Measurements from ENCODE around the gene VSTM2L.

Gene VSTM2L

GRCh38 chr20:37878835-37879599, 23.9 kb upstream of the VSTM2L start:
- DNase-seq (ENCODE audit: low read depth) = no peak

- no peak for DNase-seq (ENCODE audit: low read depth)
Observed at GRCh38 chr20:37879843-37880242, 23.1 kb upstream of the VSTM2L start.

- DNase-seq (ENCODE audit: low read depth) = no peak
Observed at GRCh38 chr20:37880726-37881591, 22.0 kb upstream of the VSTM2L start.

GRCh38 chr20:37881601-37882343, 21.2 kb upstream of the VSTM2L start:
- no peak for DNase-seq (ENCODE audit: low read depth)

- no peak for DNase-seq (ENCODE audit: low read depth)
Observed at GRCh38 chr20:37882961-37883712, 19.8 kb upstream of the VSTM2L start.

- DNase-seq (ENCODE audit: low read depth) = no peak
Observed at GRCh38 chr20:37885042-37885441, 17.9 kb upstream of the VSTM2L start.

- no peak for DNase-seq (ENCODE audit: low read depth)
Observed at GRCh38 chr20:37885593-37886503, 17.1 kb upstream of the VSTM2L start.

GRCh38 chr20:37886851-37887297, 16.1 kb upstream of the VSTM2L start:
- no peak for DNase-seq (ENCODE audit: low read depth)

- DNase-seq (ENCODE audit: low read depth) = no peak
Observed at GRCh38 chr20:37888641-37889040, 14.3 kb upstream of the VSTM2L start.

- DNase-seq (ENCODE audit: low read depth) = no peak
Observed at GRCh38 chr20:37890108-37890507, 12.8 kb upstream of the VSTM2L start.

GRCh38 chr20:37890643-37891042, 12.3 kb upstream of the VSTM2L start:
- DNase-seq (ENCODE audit: low read depth) = no peak

- DNase-seq (ENCODE audit: low read depth) = no peak
Observed at GRCh38 chr20:37892001-37892400, 10.9 kb upstream of the VSTM2L start.

- no peak for DNase-seq (ENCODE audit: low read depth)
Observed at GRCh38 chr20:37893566-37894241, 9.2 kb upstream of the VSTM2L start.

- no peak for DNase-seq (ENCODE audit: low read depth)
Observed at GRCh38 chr20:37894454-37894853, 8.5 kb upstream of the VSTM2L start.

- DNase-seq (ENCODE audit: low read depth) = no peak
Observed at GRCh38 chr20:37895166-37895565, 7.8 kb upstream of the VSTM2L start.

GRCh38 chr20:37896932-37897548, 5.9 kb upstream of the VSTM2L start:
- DNase-seq (ENCODE audit: low read depth) = no peak

GRCh38 chr20:37898233-37899104, 4.5 kb upstream of the VSTM2L start:
- DNase-seq (ENCODE audit: low read depth) = no peak

All from stimulated activated CD4-positive, alpha-beta T cell treated with anti-CD3 and anti-CD28 coated beads, Interleukin-2, amount 100 ng/mL, for 4 hours (primary cell).